ENCODE measurements around the gene ASAP3.

GRCh38 chr1:23421753-23422240 lies 62.2 kb downstream of the ASAP3 start:
- TF ChIP-seq CTCF (IDR thresholded peaks at IDR 0.05; ENCODE audit: insufficient read depth, low read depth, low read length) (peak; percentile 15), EZH2 (IDR thresholded peaks at IDR 0.05; ENCODE audit: insufficient read depth, low read length) (no peak)
